Stomach smooth muscle (tissue), 2 donors: ENCODE results near the gene RFX2.

Experiments
- H3K27ac ChIP-seq: one replicate; pipeline ENCODE4 v1.7.0; 2013; ENCODE audit warnings: mild to moderate bottlenecking, low read length, inconsistent platforms
- H3K27me3 ChIP-seq, 2 donors: one replicate each; pipeline ENCODE4 v1.7.0; 2013; ENCODE audit warnings: low read length in 2 of 2; ENCODE audit not compliant: insufficient read depth in 2 of 2, control insufficient read depth in 1 of 2
- H3K36me3 ChIP-seq, 2 donors: one replicate each; pipeline ENCODE4 v1.7.0; 2013; ENCODE audit warnings: low read length in 2 of 2; ENCODE audit not compliant: control insufficient read depth in 2 of 2, insufficient read depth in 2 of 2
- H3K4me1 ChIP-seq: one replicate; pipeline ENCODE4 v1.7.0; 2013; ENCODE audit warnings: low read length; ENCODE audit not compliant: control insufficient read depth, insufficient read depth
- H3K4me3 ChIP-seq, 2 donors: one replicate each; pipeline ENCODE4 v1.7.0; 2013; ENCODE audit warnings: low read length in 2 of 2
- H3K9ac ChIP-seq, 2 donors: one replicate each; pipeline ENCODE4 v1.7.0; 2013; ENCODE audit warnings: low read length in 2 of 2, mild to moderate bottlenecking in 1 of 2
- H3K9me3 ChIP-seq, 2 donors: one replicate each; pipeline ENCODE4 v1.7.0; 2013; ENCODE audit warnings: low read length in 2 of 2; ENCODE audit not compliant: control insufficient read depth in 2 of 2
- donor health status: healthy.
- donor health status: Pancreatic carcinoma.

RFX2 gene

GRCh38 chr19:6047741-6048251 is 62.5 kb downstream of the RFX2 start:
- peak overlapping the region; percentile 64 for H3K27ac ChIP-seq
- H3K4me3 ChIP-seq, result peak overlapping the region in 1 of 2 donors; percentile 15

DNA sequence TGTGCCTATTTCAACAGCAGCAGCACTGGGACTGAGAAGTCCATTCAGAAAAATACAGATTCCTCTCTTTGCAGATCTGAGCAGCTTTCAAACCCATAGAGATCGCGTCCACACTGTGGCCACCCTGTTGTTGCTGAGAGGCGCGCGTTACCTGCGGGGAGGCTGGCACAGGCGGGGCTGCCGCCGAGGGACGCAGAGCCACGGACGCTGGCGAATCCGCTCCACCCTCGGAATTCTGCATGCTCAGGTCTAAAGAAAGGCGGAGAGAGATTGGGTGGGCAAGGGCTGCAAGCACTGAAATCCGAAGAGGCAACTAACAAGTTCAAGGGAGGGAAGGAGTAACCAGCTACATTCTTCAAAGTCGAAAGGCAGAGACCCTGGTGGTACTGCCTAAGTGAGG is 63.0 kb downstream of the RFX2 start:
- H3K36me3 ChIP-seq, result peaks cover 23 to 28% of the 10 kb centered on the region in 2 donors
- H3K27ac ChIP-seq, result peak overlapping the region; percentile 64
- H3K4me1 ChIP-seq, result peaks cover 25% of the 10 kb centered on the region
- no peaks in the 10 kb centered on the region for H3K9me3 ChIP-seq
- H3K4me3 ChIP-seq, result no peak overlapping the region
- H3K9ac ChIP-seq, result peak overlapping the region in 1 of 2 donors; percentile 29
- H3K27me3 ChIP-seq, result no peaks in the 10 kb centered on the region

More at GRCh38 chr19:6047741-6048251, 62.5 kb downstream of the RFX2 start:
- Histone ChIP-seq H3K27me3 (no peaks in the 10 kb centered on the region), H3K4me1 (peaks cover 25% of the 10 kb centered on the region), H3K36me3 (peaks cover 17 to 24% of the 10 kb centered on the region in 2 donors), H3K9me3 (no peaks in the 10 kb centered on the region), H3K9ac (peak overlapping the region; percentile 37 to 63)

DNA sequence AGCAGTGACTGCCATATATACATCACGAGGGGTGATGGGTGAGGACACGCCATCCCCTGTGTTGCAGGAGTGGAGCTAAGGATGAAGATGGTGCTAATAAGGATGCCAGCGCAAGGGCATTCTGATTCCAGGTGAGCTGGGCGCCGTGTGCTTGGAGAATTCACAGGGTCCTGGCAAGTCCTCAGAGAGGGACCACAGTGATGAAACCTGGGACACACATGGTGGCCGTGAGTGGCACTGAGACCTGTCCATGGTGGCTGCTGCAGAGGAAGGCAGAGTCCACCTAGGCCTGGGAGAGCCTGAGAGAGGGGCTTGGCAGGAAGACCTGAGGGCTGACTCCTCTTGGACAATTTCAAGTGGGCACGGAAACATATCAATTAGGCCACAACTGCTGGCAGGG is 65.2 kb downstream of the RFX2 start:
- no peak overlapping the region for H3K27ac ChIP-seq
- peaks cover 25% of the 10 kb centered on the region for H3K4me1 ChIP-seq
- no peaks in the 10 kb centered on the region for H3K27me3 ChIP-seq
- H3K4me3 ChIP-seq, result no peak overlapping the region
- peaks cover 37 to 47% of the 10 kb centered on the region in 2 donors for H3K36me3 ChIP-seq
- H3K9me3 ChIP-seq, result no peaks in the 10 kb centered on the region
- no peak overlapping the region for H3K9ac ChIP-seq

GRCh38 chr19:6044056-6044805 is 66.1 kb downstream of the RFX2 start:
- no peak overlapping the region for H3K4me3 ChIP-seq
- H3K36me3 ChIP-seq, result peaks cover 43 to 56% of the 10 kb centered on the region in 2 donors
- peaks cover 18% of the 10 kb centered on the region for H3K4me1 ChIP-seq
- no peaks in the 10 kb centered on the region for H3K27me3 ChIP-seq
- no peak overlapping the region for H3K9ac ChIP-seq
- H3K27ac ChIP-seq, result no peak overlapping the region
- H3K9me3 ChIP-seq, result no peaks in the 10 kb centered on the region

GRCh38 chr19:6042776-6043726 is 67.2 kb downstream of the RFX2 start:
- Histone ChIP-seq H3K36me3 (peaks cover 46 to 63% of the 10 kb centered on the region in 2 donors), H3K4me3 (no peak overlapping the region), H3K27ac (no peak overlapping the region), H3K4me1 (peaks cover 9% of the 10 kb centered on the region), H3K27me3 (no peaks in the 10 kb centered on the region), H3K9ac (no peak overlapping the region), H3K9me3 (no peaks in the 10 kb centered on the region)

GRCh38 chr19:6041991-6042481 is 68.3 kb downstream of the RFX2 start:
- no peak overlapping the region for H3K27ac ChIP-seq
- H3K9ac ChIP-seq, result no peak overlapping the region
- H3K4me3 ChIP-seq, result no peak overlapping the region
- no peaks in the 10 kb centered on the region for H3K27me3 ChIP-seq
- no peaks in the 10 kb centered on the region for H3K4me1 ChIP-seq
- H3K36me3 ChIP-seq, result peaks cover 46 to 71% of the 10 kb centered on the region in 2 donors
- no peaks in the 10 kb centered on the region for H3K9me3 ChIP-seq

- Histone ChIP-seq H3K9me3 (no peaks in the 10 kb centered on the region), H3K27ac (no peak overlapping the region), H3K4me3 (no peak overlapping the region), H3K4me1 (no peaks in the 10 kb centered on the region), H3K36me3 (peaks cover 53 to 78% of the 10 kb centered on the region in 2 donors), H3K27me3 (no peaks in the 10 kb centered on the region), H3K9ac (no peak overlapping the region)
Measured at GRCh38 chr19:6041071-6041470, 69.2 kb downstream of the RFX2 start.

GRCh38 chr19:6039566-6040225 is 70.6 kb downstream of the RFX2 start:
- no peak overlapping the region for H3K27ac ChIP-seq
- peaks cover 59 to 79% of the 10 kb centered on the region in 2 donors for H3K36me3 ChIP-seq
- no peak overlapping the region for H3K4me3 ChIP-seq
- no peaks in the 10 kb centered on the region for H3K9me3 ChIP-seq
- no peaks in the 10 kb centered on the region for H3K27me3 ChIP-seq
- H3K4me1 ChIP-seq, result no peaks in the 10 kb centered on the region
- no peak overlapping the region for H3K9ac ChIP-seq

- H3K9ac ChIP-seq, result no peak overlapping the region
- no peak overlapping the region for H3K27ac ChIP-seq
- peaks cover 53 to 76% of the 10 kb centered on the region in 2 donors for H3K36me3 ChIP-seq
- H3K27me3 ChIP-seq, result no peaks in the 10 kb centered on the region
- H3K4me3 ChIP-seq, result no peak overlapping the region
- no peaks in the 10 kb centered on the region for H3K9me3 ChIP-seq
- no peaks in the 10 kb centered on the region for H3K4me1 ChIP-seq
Measured at GRCh38 chr19:6038634-6039405, 71.5 kb downstream of the RFX2 start.
